Activated CD8-positive, alpha-beta memory T cell treated with anti-CD3 and anti-CD28 coated beads, Interleukin-2, amount 50 U/mL, for 48 hours (primary cell): Measurements from ENCODE around the gene FRZB.

Experiments used
- DNase-seq: peaks from one replicate; pipeline ENCODE4 v3.0.0-alpha.2; 2020

FRZB gene

DNA sequence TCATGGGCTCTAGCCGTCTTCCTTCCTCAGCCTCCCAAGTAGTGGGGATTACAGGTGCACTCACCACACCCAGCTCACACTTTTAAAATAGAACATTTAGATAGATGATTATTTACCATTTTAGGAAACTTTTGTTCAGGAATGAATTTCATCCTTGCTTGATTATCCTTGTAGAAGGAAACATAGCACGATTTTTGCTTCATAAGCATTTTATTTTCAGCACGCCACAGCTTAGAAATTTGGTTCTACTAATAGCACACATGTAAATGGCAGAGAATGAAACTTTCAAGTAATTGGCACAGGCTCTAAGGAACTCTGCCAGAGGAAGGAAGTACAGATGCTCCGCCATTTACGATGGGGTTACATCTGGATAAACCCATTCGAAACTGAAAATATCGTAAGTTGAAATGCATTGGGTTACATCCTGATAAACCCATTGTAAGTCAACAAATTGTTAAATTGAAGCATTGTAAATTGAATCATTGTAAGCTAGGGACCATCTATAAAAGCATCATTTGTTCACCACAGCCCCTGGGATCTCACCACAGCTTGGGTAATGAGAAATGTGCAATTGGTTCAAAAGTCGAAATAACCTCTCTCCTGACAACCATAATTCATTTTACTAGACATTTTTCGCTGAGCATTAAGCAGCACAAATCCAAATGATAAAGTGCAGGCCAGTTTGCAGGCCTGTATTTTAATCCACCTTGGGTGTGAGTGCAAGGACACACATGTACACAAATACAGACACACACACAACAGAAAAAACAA lies 33.2 kb downstream of the FRZB start:
- DNase-seq = no peak

DNA sequence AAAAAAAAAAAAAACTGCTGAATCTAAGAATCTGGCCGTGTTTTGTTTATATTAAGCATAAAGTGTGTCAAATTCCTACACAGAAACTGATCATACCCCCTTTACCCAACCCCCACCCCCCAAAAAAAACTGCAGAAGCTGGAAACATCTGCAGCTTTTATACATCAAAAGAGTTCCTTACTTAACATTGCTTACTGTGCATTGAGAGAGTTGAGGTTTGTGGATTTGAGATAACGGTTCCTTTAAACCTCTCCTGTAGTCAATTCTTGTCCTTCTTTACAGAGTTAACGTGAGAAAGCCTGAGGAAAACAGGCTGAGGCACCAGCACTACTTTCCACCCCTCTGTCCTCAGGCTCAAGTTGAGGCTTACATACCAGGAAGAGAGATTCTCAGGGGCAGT lies 34.5 kb downstream of the FRZB start:
- DNase-seq = no peak

DNA sequence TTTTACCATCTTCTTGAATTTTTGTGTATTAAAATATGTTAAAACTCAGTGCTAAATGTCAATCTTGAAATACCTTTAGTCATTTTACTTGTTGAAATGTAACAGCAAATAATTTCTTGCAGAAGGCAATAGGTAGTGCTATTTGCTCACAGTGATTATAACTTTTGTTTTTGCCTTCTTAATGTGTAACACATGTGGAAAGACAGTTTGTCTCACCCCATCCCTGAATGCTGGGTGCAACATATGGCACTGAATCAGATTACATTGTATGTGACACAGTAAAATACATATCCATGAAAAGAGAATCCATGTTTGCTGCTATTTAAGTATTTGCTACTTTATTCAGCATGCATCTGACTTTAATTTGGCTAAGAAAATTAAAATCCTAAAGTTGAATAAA lies 35.3 kb downstream of the FRZB start:
- no peak for DNase-seq

DNA sequence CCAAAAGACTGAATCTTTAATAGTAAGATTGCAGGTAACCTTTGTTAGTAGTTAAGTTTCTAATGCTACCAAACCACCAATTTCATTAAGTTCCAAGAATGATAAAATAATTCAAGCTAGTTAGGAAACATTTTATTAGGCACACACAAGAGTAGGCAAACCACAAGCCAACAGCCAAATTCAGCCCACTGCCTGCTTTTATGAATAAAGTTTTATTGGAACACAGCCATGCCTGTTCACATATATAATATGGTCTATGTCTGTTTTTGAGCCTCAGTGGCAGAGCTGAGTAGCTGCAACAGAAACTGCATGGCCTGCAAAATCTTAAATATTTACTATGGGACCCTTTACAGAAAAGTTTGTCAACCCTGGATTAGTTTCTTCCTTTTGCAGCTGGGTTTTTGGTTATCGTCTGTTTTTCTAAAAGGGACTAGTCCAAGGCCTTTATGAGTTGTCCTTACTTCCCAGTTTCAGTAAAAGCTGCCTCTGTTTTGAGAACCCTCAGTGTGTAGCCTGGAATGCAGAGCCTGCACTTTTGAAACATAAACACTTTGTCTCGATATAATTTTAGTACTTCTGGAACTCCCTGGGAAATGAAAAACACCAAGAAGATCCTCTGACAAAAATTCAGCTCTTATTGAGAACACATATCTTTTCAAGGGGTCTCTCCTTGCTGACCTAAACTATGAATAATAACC lies 39.1 kb downstream of the FRZB start:
- no peak for DNase-seq

DNA sequence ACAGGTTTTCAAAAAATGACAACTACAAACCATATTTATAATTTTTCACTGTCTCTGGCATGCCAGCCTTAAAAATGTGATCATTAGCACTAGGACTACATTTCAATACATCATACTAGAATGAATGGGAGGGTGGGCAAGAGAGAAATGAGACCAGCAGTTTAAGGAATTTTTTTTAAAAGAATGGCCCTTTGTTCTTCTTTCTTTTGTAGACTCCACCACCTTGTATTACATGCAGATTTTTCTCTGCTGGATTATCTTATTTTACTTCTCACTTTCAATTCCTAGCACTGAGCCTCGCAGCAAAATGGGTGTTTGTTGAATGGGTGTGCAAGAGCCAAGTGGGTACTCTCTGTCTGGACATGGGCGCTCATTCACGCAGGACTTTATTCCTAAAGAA lies 39.9 kb downstream of the FRZB start:
- DNase-seq = no peak

DNA sequence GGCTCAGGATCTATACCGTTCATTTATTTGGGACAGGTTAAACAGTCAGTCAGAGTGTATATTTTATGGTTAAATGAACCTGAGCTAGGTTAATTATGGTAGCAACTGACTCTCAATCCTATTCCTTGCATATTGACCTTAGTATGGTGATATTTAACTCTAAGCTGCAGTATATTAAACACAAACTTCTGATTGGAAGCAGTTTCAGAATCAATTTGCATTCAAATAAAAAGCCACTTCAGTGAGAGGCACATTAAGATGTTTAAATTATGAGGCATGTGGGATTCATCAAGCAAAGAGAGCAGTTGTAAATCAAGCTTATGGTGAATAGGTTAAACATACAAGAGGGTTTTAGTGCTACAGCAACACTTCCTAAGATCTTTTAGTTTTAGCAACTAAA lies 40.4 kb downstream of the FRZB start:
- DNase-seq = no peak

DNA sequence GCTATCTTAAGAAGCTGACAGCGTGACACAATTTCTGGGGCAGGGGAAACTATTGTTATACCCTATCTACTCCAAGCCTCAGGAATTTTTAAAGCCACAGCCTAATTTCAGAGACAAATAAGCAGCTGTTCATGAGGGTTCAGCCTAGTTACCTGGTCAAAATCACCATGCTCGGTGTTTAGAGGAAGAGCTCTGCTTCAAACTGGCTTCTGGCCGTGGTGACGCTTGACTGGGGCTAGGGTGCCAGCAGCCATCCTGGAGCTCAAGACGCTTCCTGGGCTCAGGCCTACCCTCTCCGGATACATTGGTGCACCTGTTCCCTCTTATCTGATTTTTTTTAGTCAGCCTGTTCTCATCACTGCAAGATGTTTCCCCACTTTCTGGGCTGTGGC lies 41.7 kb downstream of the FRZB start:
- no peak for DNase-seq

DNA sequence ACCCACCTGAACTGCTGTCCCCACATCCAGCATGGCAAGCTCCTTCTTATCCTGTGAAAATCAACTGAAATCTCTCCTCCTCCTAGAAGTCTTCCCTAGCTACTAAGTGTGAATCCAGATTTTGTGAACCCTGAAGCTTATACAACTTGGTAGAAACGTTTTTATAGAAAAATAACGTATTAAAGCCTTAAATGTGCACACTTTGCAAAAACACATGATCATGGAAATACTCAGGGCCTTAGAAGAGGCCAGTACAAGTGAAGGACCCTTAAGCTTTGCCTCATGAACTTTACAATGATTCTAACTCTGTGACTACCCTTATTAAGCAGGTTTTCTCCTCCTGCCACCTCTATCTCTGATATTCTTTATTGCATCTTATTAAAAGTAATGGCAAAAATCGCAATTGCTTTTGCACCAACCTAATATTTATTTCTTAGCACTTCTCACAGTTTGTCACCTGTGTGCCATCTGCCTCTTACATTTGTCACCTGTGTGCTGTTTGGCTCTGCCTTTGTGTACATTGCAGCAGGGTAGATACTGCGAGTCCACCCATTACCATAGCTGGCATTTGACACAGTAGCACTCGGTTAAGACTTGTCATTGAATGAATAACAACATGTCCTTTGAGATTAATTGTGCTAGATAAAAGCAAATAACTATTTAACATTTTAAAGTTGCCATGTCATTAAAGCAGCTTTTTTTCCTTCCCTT lies 42.2 kb downstream of the FRZB start:
- no peak for DNase-seq

DNA sequence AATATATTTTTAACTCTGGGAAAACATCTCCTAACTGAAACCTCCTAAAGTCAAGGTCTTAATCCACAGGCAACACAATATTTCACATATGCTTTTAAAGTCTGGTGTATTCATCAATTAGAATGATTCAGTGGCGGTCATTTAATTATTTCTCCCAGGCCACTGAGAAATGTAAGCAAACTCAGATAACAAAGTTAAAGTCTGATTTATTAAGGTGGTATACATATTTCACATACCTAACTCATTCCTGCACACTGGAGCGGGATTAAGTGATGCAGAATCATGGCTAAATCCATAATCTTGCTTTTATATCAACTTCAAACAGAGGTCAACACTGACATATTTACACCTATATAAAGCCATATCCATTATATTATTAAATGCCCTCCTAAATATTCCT lies 43.7 kb downstream of the FRZB start:
- DNase-seq = no peak

DNA sequence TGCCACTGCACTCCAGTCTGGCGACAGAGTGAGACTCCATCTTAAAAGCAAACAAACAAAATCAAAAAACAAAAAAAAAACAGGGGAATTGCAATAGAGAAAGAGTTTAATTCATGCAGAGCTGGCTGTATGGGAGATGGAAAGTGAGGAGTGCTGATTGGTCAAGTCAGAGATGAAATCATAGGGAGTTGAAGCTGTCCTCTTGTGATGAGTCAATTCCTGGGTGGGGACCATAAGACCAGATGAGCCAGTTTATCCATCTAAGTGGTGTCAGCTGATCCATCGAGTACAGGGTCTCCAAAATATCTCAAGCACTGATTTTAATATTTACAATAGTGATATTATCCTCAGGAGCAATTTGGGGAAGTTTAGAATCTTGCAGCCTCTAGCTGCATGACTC lies 45.3 kb downstream of the FRZB start:
- no peak for DNase-seq

DNA sequence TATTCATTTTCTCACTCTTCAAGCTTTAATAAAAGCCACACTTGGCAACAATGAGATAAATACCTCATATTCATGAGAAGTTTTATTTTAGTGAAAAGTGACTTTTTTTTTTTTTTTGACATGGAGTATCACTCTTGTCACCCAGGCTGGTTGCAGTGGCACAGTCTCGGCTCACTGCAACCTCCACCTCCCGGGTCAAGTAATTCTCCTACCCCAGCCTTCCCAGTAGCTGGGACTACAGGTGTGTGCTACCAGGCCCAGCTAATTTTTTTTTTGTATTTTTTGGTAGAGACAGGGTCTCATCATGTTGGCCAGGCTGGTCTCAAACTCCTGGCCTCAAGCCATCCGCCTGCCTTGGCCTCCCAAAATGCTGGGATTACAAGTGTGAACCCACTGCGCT lies 47.0 kb downstream of the FRZB start:
- DNase-seq = no peak

DNA sequence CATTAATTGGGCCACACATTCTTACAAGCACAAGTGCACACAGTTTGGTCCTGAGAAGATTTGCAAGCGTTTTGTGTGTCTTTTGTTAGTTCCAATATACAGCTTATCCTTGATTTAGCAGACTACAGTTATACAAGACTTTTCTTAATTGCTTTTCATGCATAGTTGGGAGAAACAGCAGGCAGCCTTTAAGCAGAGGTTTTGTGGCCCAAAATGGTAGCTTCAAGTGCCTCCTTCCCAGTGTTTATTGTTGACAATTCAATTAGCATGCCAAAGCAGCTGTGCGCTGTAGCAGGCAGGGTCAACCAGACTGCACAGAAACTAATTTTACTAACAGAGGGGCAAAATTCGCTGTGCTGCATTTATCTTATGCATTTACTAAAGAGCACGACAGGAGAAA lies 47.5 kb downstream of the FRZB start:
- no peak for DNase-seq

DNA sequence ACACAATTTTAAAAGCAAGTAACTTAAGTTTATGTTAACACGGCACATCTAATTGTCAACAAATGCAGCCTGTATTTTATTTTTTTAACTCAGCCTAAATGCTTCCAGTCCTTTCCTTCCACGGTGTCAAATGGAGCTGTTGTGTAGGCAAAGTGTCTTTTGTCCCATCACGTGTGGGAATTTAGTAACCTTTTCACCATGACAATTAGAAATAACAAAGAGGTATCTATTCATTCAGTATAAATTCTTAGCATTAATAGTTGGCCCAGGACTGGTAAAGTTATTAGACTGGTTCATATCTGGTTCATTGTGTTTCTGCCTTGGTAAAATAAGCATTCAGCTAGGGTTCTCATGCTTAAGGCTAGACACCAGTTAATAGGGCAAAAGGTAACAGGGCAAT lies 47.9 kb downstream of the FRZB start:
- no peak for DNase-seq

DNA sequence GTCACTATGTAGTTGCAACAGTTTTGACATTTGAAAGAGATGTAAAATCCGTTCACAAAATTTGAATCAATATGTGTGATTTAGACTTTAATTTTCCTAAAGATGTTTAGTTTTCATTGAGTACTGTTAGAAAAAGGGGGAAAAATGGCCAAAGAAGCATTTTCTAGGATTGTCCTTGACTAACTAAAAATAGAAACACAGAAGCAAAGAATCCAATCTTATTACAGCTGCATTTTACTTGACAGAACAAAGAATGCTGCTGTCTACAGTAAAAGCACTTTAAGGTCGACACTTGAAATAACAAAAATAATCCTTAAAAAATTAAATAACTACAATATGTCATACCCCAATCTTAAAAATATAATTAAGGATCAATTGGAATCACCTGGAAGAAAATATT lies 48.9 kb downstream of the FRZB start:
- no peak for DNase-seq

DNA sequence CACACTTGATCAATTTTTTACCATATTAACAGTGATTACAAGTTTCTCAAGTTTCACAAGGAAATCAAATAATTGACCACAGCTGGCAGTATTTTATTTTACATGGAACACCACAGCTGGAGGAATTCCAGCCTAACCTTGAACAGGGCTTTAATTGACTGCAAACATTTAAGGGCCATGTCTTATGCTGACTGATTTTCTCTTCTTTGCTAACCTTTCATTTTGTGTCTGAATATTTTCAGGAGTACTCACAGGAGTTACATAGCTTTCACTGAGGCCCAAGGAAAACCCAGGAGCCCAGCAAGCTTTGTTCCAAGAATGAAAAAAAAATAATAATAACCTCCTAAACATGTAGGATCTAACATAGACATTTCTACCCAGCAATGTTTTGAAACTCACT lies 49.6 kb downstream of the FRZB start:
- no peak for DNase-seq

DNA sequence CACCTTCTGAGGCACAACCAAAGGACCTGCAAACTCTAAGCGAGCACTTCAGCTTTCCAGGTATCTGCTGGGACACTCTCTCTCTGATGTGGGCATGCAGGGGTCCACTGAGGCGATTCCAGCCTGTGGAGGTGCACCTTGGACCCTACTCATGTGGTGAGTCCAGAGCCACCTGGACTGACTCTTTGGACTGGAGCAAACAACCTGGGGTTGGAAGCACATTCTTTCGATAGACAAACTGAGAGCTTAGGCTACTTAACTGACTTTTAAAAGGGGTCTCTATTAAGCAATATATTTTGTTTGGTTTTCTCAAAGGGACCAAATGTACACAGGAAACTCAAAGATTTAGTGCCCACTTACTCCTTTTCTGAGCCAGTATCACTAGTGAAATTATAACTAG lies 51.6 kb downstream of the FRZB start:
- DNase-seq = no peak

DNA sequence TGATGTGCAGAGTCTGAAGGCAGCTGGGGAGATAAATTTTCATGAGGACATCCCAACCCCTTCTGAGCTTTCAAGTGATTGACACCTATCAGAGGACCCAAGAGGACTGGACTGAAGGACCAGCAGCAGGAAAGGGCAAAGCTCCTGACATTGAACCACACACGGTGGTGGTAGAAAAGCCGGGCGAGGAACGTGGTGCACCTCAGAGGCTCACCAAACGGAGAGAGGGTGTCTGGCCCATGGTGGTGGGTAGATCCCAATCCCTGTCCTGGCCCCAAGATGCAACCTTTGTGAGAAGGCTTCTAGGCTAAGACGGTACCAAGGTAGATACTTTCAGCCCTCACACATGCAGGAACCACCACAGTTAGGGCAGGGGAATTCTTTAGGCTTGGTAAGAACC lies 52.1 kb downstream of the FRZB start:
- DNase-seq = no peak

DNA sequence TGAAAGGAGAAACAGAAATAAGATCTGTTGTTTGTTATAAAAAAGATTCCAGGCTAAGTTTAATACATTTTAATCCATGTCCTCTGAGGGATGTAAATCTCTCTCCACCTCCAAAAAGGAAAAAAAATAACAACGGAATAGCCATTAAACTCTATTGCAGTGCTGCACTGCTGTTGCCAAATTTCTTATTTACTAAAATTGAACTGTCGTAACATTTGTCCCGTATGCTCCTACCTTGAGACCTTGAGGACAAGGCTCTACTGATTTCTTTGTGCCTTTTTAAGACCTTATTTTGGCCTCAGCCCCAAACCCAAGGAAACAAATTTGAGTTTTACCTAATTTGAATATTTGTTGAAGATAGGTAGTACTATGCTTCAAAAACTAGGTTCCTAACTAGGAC lies 56.4 kb downstream of the FRZB start:
- DNase-seq = no peak

DNA sequence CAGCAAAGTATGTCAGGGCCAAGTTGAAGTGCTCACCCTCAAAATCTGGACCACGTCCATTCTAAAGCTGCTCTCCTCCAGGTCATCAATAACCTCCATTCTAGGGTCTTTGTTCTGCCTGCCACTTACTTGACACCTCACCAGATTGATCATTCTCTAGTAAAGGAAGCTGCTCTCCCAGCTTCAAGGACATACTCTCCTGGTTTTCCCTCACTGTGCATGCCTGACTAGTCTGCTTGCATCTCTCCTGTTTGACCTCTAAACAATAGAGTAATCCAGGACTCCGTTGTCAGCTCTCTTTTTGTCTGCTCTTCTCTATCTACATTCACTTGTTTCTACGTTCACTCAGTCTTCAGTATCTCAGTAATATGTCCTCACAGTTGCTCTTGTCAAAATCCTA lies 59.1 kb downstream of the FRZB start:
- no peak for DNase-seq

DNA sequence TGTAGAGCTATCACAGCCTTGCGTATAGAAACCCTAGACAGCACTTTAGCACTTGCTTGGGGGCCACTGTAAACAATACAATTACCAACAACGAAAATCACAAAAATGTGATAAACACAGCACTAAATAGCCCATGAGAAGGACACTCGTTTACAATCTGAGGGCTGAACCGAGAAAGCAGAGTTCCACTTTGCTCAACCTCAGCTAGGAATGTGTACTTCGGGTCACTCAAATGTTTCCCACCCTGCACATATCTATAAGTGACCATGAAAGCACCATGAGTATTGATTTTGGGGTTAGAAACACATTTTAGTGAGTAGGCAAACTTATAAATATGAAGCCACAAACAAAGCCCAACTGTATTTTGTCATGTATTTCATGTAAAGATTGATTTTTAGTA lies 62.3 kb downstream of the FRZB start:
- no peak for DNase-seq

DNA sequence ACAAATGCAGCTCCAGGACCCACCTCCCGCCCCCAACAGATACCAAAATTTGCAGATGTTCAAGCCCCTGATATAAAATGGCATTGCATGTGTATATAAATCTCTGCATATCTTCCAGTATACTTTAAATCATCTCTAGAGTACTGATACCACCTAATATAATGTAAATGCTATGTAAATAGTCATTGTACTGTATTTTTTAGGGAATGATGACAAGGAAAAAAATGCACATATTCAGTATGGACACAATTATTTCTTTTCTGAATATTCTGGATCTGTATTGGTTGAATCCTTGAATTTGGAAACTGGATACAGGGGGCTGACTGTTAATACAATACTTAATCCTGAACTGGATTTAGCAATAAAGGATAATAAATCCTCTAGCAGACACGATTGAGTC lies 67.7 kb downstream of the FRZB start:
- no peak for DNase-seq

DNA sequence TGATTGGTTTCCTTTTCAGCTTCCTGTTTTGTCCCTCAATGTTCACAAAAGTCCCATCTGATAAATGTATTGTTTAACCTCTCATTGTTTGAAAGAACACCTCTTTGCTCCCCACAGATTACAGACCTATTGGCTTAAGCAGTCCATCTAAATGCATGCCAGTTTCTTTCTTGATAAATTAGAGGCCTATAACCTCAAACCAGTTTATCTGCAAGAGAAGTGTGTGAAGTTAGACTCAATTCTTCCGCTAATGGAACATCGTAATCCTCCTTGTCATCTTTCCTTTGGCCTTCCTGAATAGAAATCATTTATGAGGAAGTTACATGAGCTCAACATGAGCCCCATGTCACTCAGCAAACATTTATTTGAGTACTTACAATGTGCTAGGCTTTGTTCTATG lies 74.0 kb downstream of the FRZB start:
- no peak for DNase-seq

DNA sequence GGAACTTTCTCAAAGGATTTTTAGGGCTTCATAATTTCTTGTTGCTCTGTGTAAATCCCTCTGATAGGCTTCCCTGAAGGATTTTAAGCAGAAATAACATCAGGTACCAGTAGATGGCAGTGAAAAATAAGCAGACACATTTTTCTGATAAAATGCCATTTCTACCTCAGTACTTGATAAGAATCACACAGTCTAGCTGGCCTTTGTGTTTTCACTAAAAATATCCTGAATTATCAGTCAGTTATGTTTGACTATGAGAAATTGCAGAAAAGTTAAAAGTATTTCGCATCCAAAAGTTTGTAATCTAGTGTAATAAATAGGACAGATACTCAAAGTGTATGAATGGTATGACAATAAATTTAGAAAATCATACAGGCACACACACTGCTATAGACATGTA lies 81.7 kb downstream of the FRZB start:
- no peak for DNase-seq

DNA sequence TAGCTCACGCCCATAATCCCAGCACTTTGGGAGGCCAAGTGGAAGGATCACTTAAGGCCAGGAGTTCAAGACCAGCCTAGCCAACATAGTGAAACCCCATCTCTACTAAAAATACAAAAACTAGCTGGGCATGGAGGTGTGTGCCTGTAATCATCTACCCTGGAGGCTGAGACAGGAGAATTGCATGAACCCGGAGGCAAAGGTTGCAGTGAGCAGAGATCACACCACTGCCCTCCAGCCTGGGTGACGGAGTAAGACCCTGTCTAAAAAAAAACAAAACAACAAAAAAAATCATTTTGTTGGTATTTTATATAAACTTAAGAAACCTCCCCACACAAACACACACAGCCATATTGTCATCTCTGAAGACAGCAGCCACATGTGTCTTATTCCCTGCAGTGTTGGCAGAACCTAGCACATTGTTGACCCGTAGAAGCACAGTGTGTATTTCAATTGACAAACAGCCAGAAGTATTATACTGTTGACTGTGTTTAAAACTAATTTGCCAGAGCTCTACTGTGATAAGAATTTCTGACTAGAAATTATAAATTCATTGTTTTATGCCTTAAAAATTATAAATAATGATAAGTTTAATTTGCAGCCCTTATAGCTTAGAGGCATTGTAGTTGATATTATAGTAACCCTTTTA lies 82.3 kb downstream of the FRZB start:
- no peak for DNase-seq
